GM12865 (cell line): ENCODE measurements around the gene NT5C3A.

Experiments used
- DNase-seq: peaks from one replicate; pipeline ENCODE4 v3.0.0; 2010; ENCODE audit warnings: low read depth
- H3K4me3 ChIP-seq: 2 replicates; pipeline ENCODE4 v1.5.1; 2011; ENCODE audit warnings: mild to moderate bottlenecking, low read depth, low read length, control low read depth
- CTCF ChIP-seq: IDR thresholded peaks from 2 replicates; pipeline ENCODE4 v1.5.1; 2011; ENCODE audit warnings: low read length, control low read depth, low read depth, inconsistent platforms; ENCODE audit not compliant: insufficient read depth; ENCODE audit errors: missing control alignments

NT5C3A gene

GRCh38 chr7:33043501-33044400 lies 18.8 kb downstream of the NT5C3A start:
- no peak for TF ChIP-seq CTCF
- no peak overlapping the region for H3K4me3 ChIP-seq
- no peak for DNase-seq

- TF ChIP-seq CTCF = no peak
- no peak for DNase-seq
- H3K4me3 ChIP-seq = no peak overlapping the region
These were observed 20.7 kb downstream of the NT5C3A start for GRCh38 chr7:33041631-33042428.

GRCh38 chr7:33040803-33041516 lies 21.6 kb downstream of the NT5C3A start:
- H3K4me3 ChIP-seq = peak overlapping the region; percentile 94
- TF ChIP-seq CTCF = no peak
- DNase-seq = peak; percentile 94

GRCh38 chr7:33039903-33040292 lies 22.7 kb downstream of the NT5C3A start:
- peak overlapping the region; percentile 94 for H3K4me3 ChIP-seq
- TF ChIP-seq CTCF = no peak
- peak; percentile 17 for DNase-seq

- no peak for TF ChIP-seq CTCF
- peak overlapping the region; percentile 94 for H3K4me3 ChIP-seq
- peak; percentile 35 for DNase-seq
These were observed 23.2 kb downstream of the NT5C3A start for GRCh38 chr7:33039257-33039902.

- no peak for TF ChIP-seq CTCF
- DNase-seq = no peak
- H3K4me3 ChIP-seq = peak overlapping the region; percentile 94
These were observed 23.9 kb downstream of the NT5C3A start for GRCh38 chr7:33038639-33039038.
